Duodenal mucosa (tissue), 2 donors: ENCODE data around the gene TMED10.

ENCODE experiments used
- H3K27ac ChIP-seq: one replicate; pipeline ENCODE4 v1.7.0; 2013; ENCODE audit warnings: low read depth, low read length
- H3K27me3 ChIP-seq, 2 donors: one replicate each; pipeline ENCODE4 v1.7.0; 2013; ENCODE audit warnings: low read length in 2 of 2, control low read depth in 1 of 2; ENCODE audit not compliant: insufficient read depth in 2 of 2, control insufficient read depth in 1 of 2
- H3K36me3 ChIP-seq, 2 donors: one replicate each; pipeline ENCODE4 v1.7.0; 2013; ENCODE audit warnings: low read length in 2 of 2, control low read depth in 1 of 2; ENCODE audit not compliant: insufficient read depth in 2 of 2, control insufficient read depth in 1 of 2
- H3K4me1 ChIP-seq, 2 donors: one replicate each; pipeline ENCODE4 v1.7.0; 2013; ENCODE audit warnings: low read length in 2 of 2, control low read depth in 1 of 2; ENCODE audit not compliant: insufficient read depth in 2 of 2, control insufficient read depth in 1 of 2
- H3K4me3 ChIP-seq, 2 donors: one replicate each; pipeline ENCODE4 v1.7.0; 2013; ENCODE audit warnings: low read length in 2 of 2, low read depth in 1 of 2
- H3K9ac ChIP-seq, 2 donors: one replicate each; pipeline ENCODE4 v1.7.0; 2013; ENCODE audit warnings: low read length in 2 of 2, low read depth in 1 of 2
- H3K9me3 ChIP-seq, 2 donors: one replicate each; pipeline ENCODE4 v1.7.0; 2013; ENCODE audit warnings: low read length in 2 of 2, control low read depth in 1 of 2; ENCODE audit not compliant: control insufficient read depth in 1 of 2

TMED10 gene

DNA sequence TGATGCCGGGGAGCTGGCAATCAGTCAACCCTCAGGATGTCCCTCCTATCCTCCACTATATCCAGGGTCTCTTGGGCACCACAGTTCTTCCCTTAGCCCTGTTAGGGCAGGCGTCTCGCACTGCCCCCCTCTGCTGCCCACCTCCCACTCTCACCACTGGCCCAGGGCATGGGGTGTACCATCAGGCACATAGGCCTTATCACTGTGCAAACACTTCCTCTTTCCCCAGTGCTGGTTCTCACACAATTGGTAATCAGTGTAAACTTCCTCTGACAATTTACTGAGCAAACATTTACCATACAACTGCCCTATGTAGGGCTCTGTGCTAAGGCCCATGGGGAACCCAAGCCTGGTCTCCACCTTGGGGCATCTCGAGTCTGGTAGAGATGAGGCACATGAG is 20.1 kb upstream of the TMED10 start:
- Histone ChIP-seq H3K27ac (no peak overlapping the region), H3K9ac (no peak overlapping the region)

DNA sequence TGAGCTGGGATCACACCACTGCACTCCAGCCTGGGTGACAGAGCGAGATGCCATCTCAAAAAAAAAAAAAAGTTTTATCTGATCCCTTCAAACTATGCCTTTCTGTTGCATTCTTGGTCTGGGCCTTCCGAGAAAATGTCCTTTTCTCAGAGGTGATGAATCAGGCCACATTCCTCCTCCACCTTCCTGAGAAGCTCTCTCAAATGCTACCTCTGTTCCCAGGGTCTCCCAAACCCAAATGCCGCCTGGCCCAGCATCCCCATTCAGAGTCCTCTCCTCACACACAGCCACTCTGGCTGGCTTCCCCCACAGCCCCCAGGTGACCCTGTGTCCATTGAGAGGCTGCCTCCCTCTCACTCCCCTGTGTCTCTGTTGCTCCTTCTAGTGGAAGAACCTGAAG is 19.7 kb upstream of the TMED10 start:
- Histone ChIP-seq H3K27ac (no peak overlapping the region), H3K9ac (no peak overlapping the region), H3K4me1 (peaks cover 24 to 27% of the 10 kb centered on the region in 2 donors), H3K9me3 (no peaks in the 10 kb centered on the region), H3K27me3 (no peaks in the 10 kb centered on the region), H3K4me3 (no peak overlapping the region), H3K36me3 (no peaks in the 10 kb centered on the region)

More for the DNA sequence above, 20.1 kb upstream of the TMED10 start:
- Histone ChIP-seq H3K36me3 (no peaks in the 10 kb centered on the region), H3K4me1 (peaks cover 24 to 27% of the 10 kb centered on the region in 2 donors), H3K4me3 (no peak overlapping the region), H3K27me3 (no peaks in the 10 kb centered on the region), H3K9me3 (no peaks in the 10 kb centered on the region)

DNA sequence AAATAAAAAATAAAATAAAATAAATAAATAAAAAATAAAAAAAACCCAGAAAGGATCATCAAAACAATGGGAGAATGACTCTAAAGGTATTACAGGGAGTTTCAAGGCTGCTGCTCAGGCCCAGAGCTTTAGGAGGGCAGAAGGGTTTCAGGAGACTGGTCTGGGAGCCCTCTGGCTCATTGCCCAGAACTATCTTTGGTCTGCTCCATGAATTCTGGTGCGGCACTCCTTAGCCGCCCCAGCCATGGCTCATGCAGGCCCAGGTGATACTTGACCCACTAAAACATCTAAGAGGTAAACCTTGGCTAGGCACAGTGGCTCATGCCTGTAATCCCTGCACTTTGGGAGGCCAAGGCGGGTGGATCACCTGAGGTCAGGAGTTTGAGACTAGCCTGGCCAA is 14.7 kb upstream of the TMED10 start:
- no peak overlapping the region for H3K9ac ChIP-seq
- peaks cover under 1 to 7% of the 10 kb centered on the region in 2 donors for H3K4me1 ChIP-seq
- H3K27me3 ChIP-seq = no peaks in the 10 kb centered on the region
- no peak overlapping the region for H3K27ac ChIP-seq
- no peak overlapping the region for H3K4me3 ChIP-seq
- H3K36me3 ChIP-seq = no peaks in the 10 kb centered on the region
- H3K9me3 ChIP-seq = no peaks in the 10 kb centered on the region

DNA sequence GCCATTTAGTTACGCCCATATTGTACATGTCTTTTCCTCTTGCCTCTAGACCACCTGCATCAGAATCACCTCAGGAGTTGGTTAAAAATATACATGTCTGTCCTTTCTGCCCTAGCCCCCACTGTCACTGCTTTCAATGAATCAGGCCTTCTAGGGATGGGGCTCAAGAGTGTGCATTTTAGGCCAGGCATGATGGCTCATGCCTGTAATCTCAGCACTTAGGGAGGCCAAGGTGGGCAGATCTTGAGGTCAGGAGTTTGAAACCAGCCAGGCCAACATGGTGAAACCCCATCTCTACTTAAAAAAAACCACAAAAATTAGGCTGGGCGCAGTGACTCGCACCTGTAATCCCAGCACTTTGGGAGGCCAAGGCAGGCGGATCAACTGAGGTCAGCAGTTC is 13.6 kb upstream of the TMED10 start:
- H3K27ac ChIP-seq = no peak overlapping the region
- no peaks in the 10 kb centered on the region for H3K9me3 ChIP-seq
- H3K36me3 ChIP-seq = no peaks in the 10 kb centered on the region
- H3K9ac ChIP-seq = no peak overlapping the region
- H3K4me3 ChIP-seq = no peak overlapping the region
- peaks cover 3 to 7% of the 10 kb centered on the region in 2 donors for H3K4me1 ChIP-seq
- H3K27me3 ChIP-seq = no peaks in the 10 kb centered on the region

DNA sequence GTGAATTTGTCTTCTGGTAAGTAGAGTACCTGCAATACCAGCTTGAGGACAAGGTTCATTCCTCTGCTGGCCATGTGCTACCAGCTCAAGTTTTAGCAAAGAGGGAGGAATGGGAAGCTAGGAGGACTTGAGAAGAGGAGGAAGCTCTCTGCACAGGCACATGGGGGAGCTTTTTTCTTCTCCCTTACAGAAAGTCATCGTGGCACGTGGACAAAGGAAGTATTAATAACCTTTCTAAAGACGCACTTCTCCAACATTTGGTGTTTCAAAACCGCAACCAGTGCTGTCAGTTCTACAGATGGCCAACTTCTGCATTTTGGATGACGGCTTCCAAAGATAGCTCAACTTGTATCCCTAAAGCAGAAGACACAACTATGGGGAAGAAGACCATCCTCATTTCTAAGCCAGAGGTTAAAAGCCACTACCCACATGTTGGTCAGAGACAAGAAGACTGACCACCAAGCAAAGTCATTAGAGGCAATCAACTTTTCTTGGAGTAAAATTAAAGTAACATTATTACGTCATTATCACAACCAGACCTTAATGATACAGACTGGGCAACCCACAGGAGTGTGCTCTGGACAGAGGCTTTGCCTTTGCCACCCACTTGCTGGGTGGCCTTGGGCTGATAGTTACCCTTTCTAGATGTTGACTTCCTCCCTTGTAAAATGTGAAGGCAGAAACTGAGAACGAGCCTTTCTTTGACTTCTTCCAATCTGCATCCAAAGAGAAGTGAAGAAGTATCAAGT is 12.3 kb upstream of the TMED10 start:
- Histone ChIP-seq H3K4me1 (peaks cover 3 to 7% of the 10 kb centered on the region in 2 donors), H3K9me3 (no peaks in the 10 kb centered on the region), H3K27ac (no peak overlapping the region)

DNA sequence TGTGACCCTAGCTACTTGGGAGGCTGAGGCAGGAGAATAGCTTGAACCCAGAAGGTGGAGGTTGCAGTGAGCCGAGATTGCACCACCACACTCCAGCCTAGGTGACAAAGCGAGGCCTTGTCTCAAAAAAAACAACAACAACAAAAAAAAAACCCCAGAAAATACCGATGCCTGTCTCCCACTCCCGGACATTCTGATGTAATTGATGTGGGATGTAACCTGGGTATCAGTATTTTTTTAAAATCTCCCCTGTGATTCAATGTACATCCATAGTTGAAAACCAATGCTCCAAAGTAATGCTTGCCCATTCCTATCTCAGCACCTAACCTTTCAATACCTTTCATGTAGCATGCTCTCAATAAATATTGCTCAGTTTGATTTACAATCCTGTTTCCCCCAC is 11.7 kb upstream of the TMED10 start:
- Histone ChIP-seq H3K9me3 (no peaks in the 10 kb centered on the region), H3K9ac (no peak overlapping the region), H3K27ac (no peak overlapping the region)

More for the DNA sequence above, 12.3 kb upstream of the TMED10 start:
- H3K9ac ChIP-seq = no peak overlapping the region
- no peaks in the 10 kb centered on the region for H3K27me3 ChIP-seq
- H3K36me3 ChIP-seq = no peaks in the 10 kb centered on the region
- H3K4me3 ChIP-seq = no peak overlapping the region

DNA sequence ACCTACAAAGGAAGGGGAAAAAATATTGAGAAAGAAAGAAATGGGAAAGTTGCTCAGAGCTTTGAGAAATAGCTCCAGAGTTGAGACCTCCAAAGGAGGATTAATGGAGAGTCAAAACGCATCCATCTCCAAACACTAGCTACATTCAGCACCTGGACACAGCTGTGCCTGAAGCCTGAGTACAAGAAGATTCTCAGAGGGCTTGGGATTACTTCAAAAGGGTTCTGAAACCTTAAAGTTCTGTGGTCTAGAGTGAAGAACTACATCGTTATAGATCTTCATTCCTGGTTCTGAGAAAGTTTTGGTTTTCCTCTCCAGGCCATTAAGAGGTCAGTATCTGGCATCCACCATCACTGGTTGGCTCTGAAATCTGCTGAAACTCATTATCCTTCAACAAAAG is 10.5 kb upstream of the TMED10 start:
- no peak overlapping the region for H3K4me3 ChIP-seq
- no peak overlapping the region for H3K9ac ChIP-seq
- H3K4me1 ChIP-seq = peaks cover 3 to 7% of the 10 kb centered on the region in 2 donors
- no peaks in the 10 kb centered on the region for H3K27me3 ChIP-seq
- H3K9me3 ChIP-seq = no peaks in the 10 kb centered on the region
- H3K27ac ChIP-seq = no peak overlapping the region
- no peaks in the 10 kb centered on the region for H3K36me3 ChIP-seq

More for the DNA sequence above, 11.7 kb upstream of the TMED10 start:
- peaks cover 3 to 7% of the 10 kb centered on the region in 2 donors for H3K4me1 ChIP-seq
- no peaks in the 10 kb centered on the region for H3K36me3 ChIP-seq
- no peak overlapping the region for H3K4me3 ChIP-seq
- H3K27me3 ChIP-seq = no peaks in the 10 kb centered on the region

DNA sequence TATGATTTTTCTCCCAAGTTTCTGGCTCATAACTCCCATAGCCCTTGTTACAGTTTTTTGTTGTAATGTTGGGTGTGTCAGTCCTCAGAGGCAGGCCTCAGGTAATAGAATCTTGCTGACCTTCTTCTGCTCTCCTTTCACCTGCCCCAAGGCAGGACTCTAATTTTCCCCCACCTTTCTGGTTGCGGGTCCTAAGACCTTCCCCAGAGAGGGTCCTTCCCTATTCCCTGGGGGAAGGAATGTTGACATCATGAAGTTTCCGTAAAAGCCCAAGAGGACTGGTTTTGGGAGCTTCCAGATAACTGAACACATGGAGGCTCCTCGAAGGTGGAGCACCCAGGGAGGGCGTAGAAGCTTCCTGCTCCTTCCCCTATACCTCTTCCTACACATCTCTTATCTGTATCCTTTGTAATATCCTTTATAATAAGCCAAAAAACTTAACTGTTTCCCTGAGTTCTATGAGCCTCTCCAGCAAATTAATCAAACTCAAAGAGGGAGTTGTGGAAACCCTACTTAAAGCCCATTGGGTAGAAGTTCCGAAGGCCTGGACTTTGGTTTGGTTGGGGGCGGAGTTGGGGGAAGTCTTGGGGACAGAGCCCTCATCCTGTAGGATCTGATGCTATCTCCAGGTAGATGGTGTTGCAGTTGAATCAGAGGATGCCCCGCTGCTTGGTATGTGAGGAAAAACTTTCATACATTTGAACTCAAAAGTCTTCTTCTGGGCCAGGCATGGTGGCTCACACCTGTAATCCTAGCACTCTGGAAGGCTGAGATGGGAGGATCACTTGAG is 9.0 kb upstream of the TMED10 start:
- H3K27ac ChIP-seq = no peak overlapping the region
- no peak overlapping the region for H3K4me3 ChIP-seq
- H3K4me1 ChIP-seq = peaks cover 3 to 7% of the 10 kb centered on the region in 2 donors
- H3K9me3 ChIP-seq = no peaks in the 10 kb centered on the region
- H3K9ac ChIP-seq = no peak overlapping the region
- H3K36me3 ChIP-seq = no peaks in the 10 kb centered on the region
- no peaks in the 10 kb centered on the region for H3K27me3 ChIP-seq

DNA sequence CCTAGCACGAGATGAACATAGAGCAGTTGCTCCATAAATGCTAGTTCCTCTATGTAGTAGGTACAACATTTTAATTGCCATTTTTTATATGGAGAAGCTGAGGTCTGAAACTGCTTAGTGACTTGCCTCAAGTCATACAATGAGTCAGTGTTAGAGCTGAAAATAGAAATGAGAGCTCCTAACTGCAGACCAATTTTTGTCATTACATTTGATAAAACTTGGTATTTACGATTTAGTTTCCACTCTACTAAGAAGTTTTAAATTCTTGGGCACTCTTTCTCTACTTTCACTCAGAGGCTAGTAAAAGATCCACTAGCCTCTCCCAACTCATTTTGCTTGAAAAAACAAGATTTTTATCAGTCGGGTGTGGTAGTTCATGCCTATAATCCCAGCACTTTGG is 8.1 kb upstream of the TMED10 start:
- H3K4me1 ChIP-seq = peaks cover 3 to 7% of the 10 kb centered on the region in 2 donors
- H3K36me3 ChIP-seq = no peaks in the 10 kb centered on the region
- H3K9ac ChIP-seq = no peak overlapping the region
- no peaks in the 10 kb centered on the region for H3K9me3 ChIP-seq
- no peak overlapping the region for H3K27ac ChIP-seq
- no peak overlapping the region for H3K4me3 ChIP-seq
- H3K27me3 ChIP-seq = no peaks in the 10 kb centered on the region

DNA sequence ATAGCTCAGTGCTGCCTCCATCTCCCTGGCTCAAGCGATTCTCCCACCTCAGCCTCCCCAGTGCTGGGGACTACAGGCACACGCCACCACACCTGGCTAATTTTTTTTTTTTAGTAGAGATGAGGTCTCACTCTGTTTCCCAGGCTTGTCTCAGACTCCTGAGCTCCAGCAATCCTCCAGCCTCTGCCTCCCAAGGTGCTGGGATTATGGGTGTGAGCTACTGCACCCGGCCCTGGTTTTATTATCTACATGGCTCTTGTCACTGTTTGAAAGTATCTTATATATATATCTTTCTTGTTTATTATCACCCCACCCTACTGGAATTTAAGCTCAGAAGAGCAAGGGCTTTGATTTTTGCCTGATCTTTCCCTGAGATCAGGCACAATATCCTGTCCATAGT is 7.6 kb upstream of the TMED10 start:
- H3K9ac ChIP-seq = no peak overlapping the region
- no peaks in the 10 kb centered on the region for H3K27me3 ChIP-seq
- no peak overlapping the region for H3K4me3 ChIP-seq
- no peak overlapping the region for H3K27ac ChIP-seq
- H3K36me3 ChIP-seq = no peaks in the 10 kb centered on the region
- no peaks in the 10 kb centered on the region for H3K9me3 ChIP-seq
- H3K4me1 ChIP-seq = peaks cover 3 to 7% of the 10 kb centered on the region in 2 donors
